Adrenal gland (tissue), 12 donors: ENCODE results near the gene CDH16. TPM values are rescaled to one million over a fixed set of nuclear protein-coding genes. Genes with fewer than 3 reads are reported as not detected.
"Not testable (repeated sequence)": the region's sequence is repeated elsewhere in the genome, so short reads cannot be mapped to it uniquely, and the experiment has no call there.

Experiments
- DNase-seq, 7 donors: peaks; one replicate each; pipeline ENCODE4 v3.0.0-alpha.2; 2019 to 2020
- H3K27ac ChIP-seq, 5 donors: fragments of 200-600 bp; sonication (generic) in 4 of 5; 1 replicate in 3 of 5; 2 replicates in 2 of 5; pipeline versions ENCODE4 v1.5.1 to v1.8.0; 2016 to 2020; ENCODE audit warnings: mild to moderate bottlenecking in 1 of 5
- H3K27me3 ChIP-seq: fragments of 200-600 bp; 2 replicates; pipeline ENCODE4 v1.8.0; 2021
- H3K36me3 ChIP-seq, 2 donors: fragments of 200-600 bp; replicated peaks in 1 of 2; 1 replicate in 1 of 2; 2 replicates in 1 of 2; pipeline versions ENCODE4 v1.5.1 to v1.8.0; 2018 to 2022
- H3K4me1 ChIP-seq, 2 donors: fragments of 200-600 bp; replicated peaks in 1 of 2; 1 replicate in 1 of 2; 2 replicates in 1 of 2; pipeline versions ENCODE4 v1.5.1 to v1.8.0; 2018 to 2021
- H3K4me3 ChIP-seq, 4 donors: fragments of 200-600 bp; sonication (generic) in 3 of 4; one replicate each; pipeline ENCODE4 v1.5.1; 2016 to 2018
- H3K9me3 ChIP-seq, 3 donors: fragments of 200-600 bp; sonication (generic) in 1 of 3; replicated peaks in 1 of 3; 1 replicate in 2 of 3; 2 replicates in 1 of 3; pipeline versions ENCODE4 v1.5.1 to v1.8.0; 2016 to 2021
- CTCF ChIP-seq, 6 experiments: fragments of 450-650 bp in 4 of 6; fragments of 200-600 bp in 2 of 6; sonication (generic) in 1 of 6; IDR thresholded peaks; 1 replicate in 5 of 6; 2 replicates in 1 of 6; pipeline versions ENCODE4 v1.5.1 to v1.8.0; 2016 to 2021; ENCODE audit warnings: antibody characterized with exemption in 6 of 6, mild to moderate bottlenecking in 2 of 6, moderate library complexity in 1 of 6
- POLR2A ChIP-seq, 2 donors: fragments of 450-650 bp; IDR thresholded peaks; one replicate each; pipeline ENCODE4 v1.6.1; 2017; ENCODE audit warnings: antibody characterized with exemption in 2 of 2, mild to moderate bottlenecking in 2 of 2, moderate library complexity in 1 of 2
- WGBS, 4 donors: extraction: QIAGEN DNeasy Blood & Tissue Kit in 2 of 4; methylation state at CpG; one replicate each; pipeline versions ENCODE4 v1.1.5 to v1.1.7; 2013 to 2017; 5-methylcytosine and 5-hydroxymethylcytosine counted together
- intact Hi-C, 2 donors: fragments of 100-400 bp; cut with DNase I; formaldehyde crosslinking; loops; one replicate each; pipeline versions ENCODE4 v1.14.1 to v1.15.0; 2022 to 2023
- polyA plus RNA-seq, 3 donors: library from polyadenylated mRNA; stranded (reverse); fragments of 200-250 nt in 2 of 3; fragments of 350-450 nt in 1 of 3; fragmentation: Illumina TruSeq in 1 of 3; extraction: RNeasy Lipid Tissue Mini Kit (QIAGEN cat#74804) in 1 of 3; gene quantifications; one replicate each; pipeline ENCODE4 v1.2.3, GENCODE V29; 2013 to 2014
- total RNA-seq, 9 donors: library from RNA; depleted of rRNA in 4 of 9; stranded (reverse); fragments of >200 nt in 4 of 9; fragments of 120-200 nt in 1 of 9; fragmentation: NEBNext Ultra II Directional in 1 of 9; extraction: Animal tissue kit (Norgen Biotek cat#: 25700) in 1 of 9; gene quantifications; one replicate each; pipeline versions ENCODE4 v1.1.0 to v1.2.4, GENCODE V29; 2013 to 2023
- donor health status: healthy with polysubstance abuse.
- donor health status: Bipolar disorder and iron deficiency.
- donor health status: DM: yes; HTN: yes; CAD: no.
- donor health status: DM: no; HTN: no; CAD: no.
- donor health status: DM: no; HTN: no; CAD: no.
- donor health status: DM: yes; HTN: yes; CAD: no.

Gene CDH16
- total and polyA plus RNA-seq, 12 donors: 0.69 TPM; not detected in 11

- Histone ChIP-seq H3K9me3 (no peaks in the 10 kb centered on the region), H3K27ac (no peak overlapping the region), H3K4me3 (peak overlapping the region in 3 of 4 donors; percentile 16 to 78 (median 49)), H3K4me1 (peaks cover 5% of the 10 kb centered on the region in 2 donors), H3K27me3 (no peaks in the 10 kb centered on the region), H3K36me3 (peaks cover 0 to 18% of the 10 kb centered on the region in 2 donors)
- intact Hi-C loops: no loop called here
- WGBS, 4 donors: 0 to 1% (median 0%) methylated on average over 17 to 21 of the region's 23 CpGs
- peak; percentile 78 to 95 (median 87) for DNase-seq
- TF ChIP-seq CTCF (IDR thresholded peaks at IDR 0.05) (peak; percentile 88 to 91 (median 90)), POLR2A (IDR thresholded peaks at IDR 0.05) (peak in 1 of 2 donors; percentile 12)
Measured at GRCh38 chr16:66947302-66948065, 28.8 kb upstream of the CDH16 start.

GRCh38 chr16:66946974-66947301 is 28.3 kb upstream of the CDH16 start:
- Histone ChIP-seq H3K4me3 (no peak overlapping the region), H3K27me3 (no peaks in the 10 kb centered on the region), H3K9me3 (no peaks in the 10 kb centered on the region), H3K4me1 (peaks cover 5% of the 10 kb centered on the region in 2 donors), H3K27ac (no peak overlapping the region), H3K36me3 (peaks cover 0 to 24% of the 10 kb centered on the region in 2 donors)
- 16 to 34% (median 26%) methylated on average over 5 of the region's 5 CpGs for WGBS, 4 donors
- DNase-seq: no peak
- no peak for TF ChIP-seq POLR2A (IDR thresholded peaks at IDR 0.05)
- no peak for TF ChIP-seq CTCF (IDR thresholded peaks at IDR 0.05)
- intact Hi-C loops: no loop called here

- no peak for TF ChIP-seq CTCF (IDR thresholded peaks at IDR 0.05)
- no peak for TF ChIP-seq POLR2A (IDR thresholded peaks at IDR 0.05)
- Histone ChIP-seq H3K9me3 (no peaks in the 10 kb centered on the region), H3K27me3 (no peaks in the 10 kb centered on the region), H3K36me3 (peaks cover 0 to 28% of the 10 kb centered on the region in 2 donors), H3K4me1 (peaks cover 5% of the 10 kb centered on the region in 2 donors), H3K27ac (no peak overlapping the region), H3K4me3 (no peak overlapping the region)
- no peak for DNase-seq
- WGBS, 4 donors: 53 to 76% (median 68%) methylated on average over 7 of the region's 7 CpGs
- intact Hi-C loops: no loop called here
Measured at GRCh38 chr16:66946541-66946940, 27.9 kb upstream of the CDH16 start.

- 61 to 79% (median 69%) methylated on average over 4 of the region's 4 CpGs for WGBS, 4 donors
- Histone ChIP-seq H3K27me3 (no peaks in the 10 kb centered on the region), H3K4me1 (peaks cover 5% of the 10 kb centered on the region in 2 donors), H3K4me3 (no peak overlapping the region), H3K27ac (no peak overlapping the region), H3K36me3 (peaks cover 0 to 34% of the 10 kb centered on the region in 2 donors), H3K9me3 (no peaks in the 10 kb centered on the region)
- TF ChIP-seq POLR2A (IDR thresholded peaks at IDR 0.05) (no peak), CTCF (IDR thresholded peaks at IDR 0.05) (no peak)
- DNase-seq: no peak
- intact Hi-C loops: no loop called here
Measured at GRCh38 chr16:66945939-66946338, 27.3 kb upstream of the CDH16 start.

- not testable (repeated sequence) for H3K4me1 ChIP-seq, H3K27me3 ChIP-seq, DNase-seq, H3K27ac ChIP-seq, H3K4me3 ChIP-seq, H3K9me3 ChIP-seq
- H3K36me3 ChIP-seq: peaks cover 0 to 43% of the 10 kb centered on the region in 2 donors
- 82 to 89% (median 85%) methylated on average over 9 of the region's 9 CpGs for WGBS, 4 donors
- intact Hi-C loops: loop anchor here in 1 of 2 donors (5.0 kb wide), 1 partner anchor 48 kb away; no protein-coding TSS in a partner anchor
Measured at GRCh38 chr16:66944971-66945370, 26.3 kb upstream of the CDH16 start.
